Measurements from ENCODE around the gene UTP14C.
A peak's percentile ranks its signal among the peaks of the same experiment; 100 is the strongest.

The UTP14C gene

DNA sequence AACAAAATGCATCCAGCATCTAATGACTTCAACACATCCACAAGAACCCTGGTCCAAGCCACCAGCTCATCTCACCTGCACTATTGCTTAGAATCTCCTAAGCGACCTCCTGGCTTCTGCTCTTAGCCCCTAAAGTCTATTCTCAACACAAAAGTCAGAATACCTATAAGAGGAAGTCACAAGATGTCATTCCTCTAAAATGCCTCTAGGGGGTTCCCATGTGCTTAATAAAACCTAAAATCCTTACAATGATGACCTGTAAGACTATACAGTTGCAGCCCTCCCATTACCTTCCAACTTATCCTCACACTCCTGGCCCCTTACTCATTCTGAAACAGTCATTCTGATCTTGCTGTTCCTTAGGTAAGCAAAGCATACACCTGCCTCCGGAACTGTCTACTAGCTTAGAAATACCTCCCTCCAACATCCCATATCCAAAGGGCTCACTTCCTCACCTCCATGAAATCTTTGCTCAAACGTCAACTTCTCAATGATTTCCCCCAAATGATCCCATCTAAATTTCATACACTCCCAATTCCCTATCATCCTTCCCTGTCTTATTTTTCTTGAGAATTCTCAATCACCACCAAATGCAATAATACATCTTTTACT lies 23.3 kb upstream of the UTP14C start:
- Mint-ChIP-seq H3K36me3 (ENCODE audit: low read depth) (peaks cover 2% of the 10 kb centered on the region), H3K4me1 (peaks cover 48% of the 10 kb centered on the region), H3K27me3 (ENCODE audit: low read depth) (peaks cover 11% of the 10 kb centered on the region), H3K9me3 (no peaks in the 10 kb centered on the region), H3K27ac (peak overlapping the region in 2 of 3 experiments; percentile 27 to 59), H3K4me3 (no peak overlapping the region)
- TF ChIP-seq CTCF (IDR thresholded peaks at IDR 0.05; ENCODE audit: unreplicated experiment in 3 of 3): peak; percentile 53 to 68 (median 61)

DNA sequence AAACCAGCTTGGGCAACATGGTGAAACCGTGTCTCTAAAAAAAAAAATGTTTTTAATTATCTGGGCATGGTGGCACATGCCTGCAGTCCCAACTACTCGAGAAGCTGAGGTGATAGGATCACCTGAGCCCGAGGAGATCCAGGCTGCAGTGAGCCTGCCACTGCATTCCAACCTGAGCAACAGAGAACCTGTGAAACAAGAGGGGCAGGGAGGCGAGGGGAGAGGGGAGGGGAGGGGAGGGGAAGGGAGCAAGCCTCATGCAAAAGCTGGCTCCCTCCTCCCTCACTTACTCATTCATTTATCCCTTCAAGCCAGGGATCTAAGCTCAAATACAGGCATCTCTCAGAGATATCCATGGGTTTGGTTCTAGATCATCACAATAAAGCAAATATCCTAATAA lies 22.1 kb upstream of the UTP14C start:
- Mint-ChIP-seq H3K9me3 (no peaks in the 10 kb centered on the region), H3K27me3 (ENCODE audit: low read depth) (peaks cover 5% of the 10 kb centered on the region), H3K36me3 (ENCODE audit: low read depth) (peaks cover 7% of the 10 kb centered on the region), H3K4me1 (peaks cover 40% of the 10 kb centered on the region), H3K27ac (no peak overlapping the region), H3K4me3 (no peak overlapping the region)
- no peak for TF ChIP-seq CTCF (IDR thresholded peaks at IDR 0.05; ENCODE audit: unreplicated experiment in 3 of 3)

- H3K36me3 Mint-ChIP-seq (ENCODE audit: low read depth): peaks cover 7% of the 10 kb centered on the region
- TF ChIP-seq CTCF (IDR thresholded peaks at IDR 0.05; ENCODE audit: unreplicated experiment in 3 of 3): no peak
- peaks cover 28% of the 10 kb centered on the region for H3K4me1 Mint-ChIP-seq
- H3K4me3 Mint-ChIP-seq: no peak overlapping the region
- peaks cover 5% of the 10 kb centered on the region for H3K27me3 Mint-ChIP-seq (ENCODE audit: low read depth)
- peak overlapping the region in 2 of 3 experiments; percentile 25 to 85 for H3K27ac Mint-ChIP-seq
- H3K9me3 Mint-ChIP-seq: no peaks in the 10 kb centered on the region
Measured at GRCh38 chr13:52003541-52003940, 20.9 kb upstream of the UTP14C start.

GRCh38 chr13:52004511-52005170 lies 19.9 kb upstream of the UTP14C start:
- Mint-ChIP-seq H3K27me3 (ENCODE audit: low read depth) (peaks cover 3% of the 10 kb centered on the region), H3K36me3 (ENCODE audit: low read depth) (peaks cover 7% of the 10 kb centered on the region), H3K9me3 (no peaks in the 10 kb centered on the region), H3K4me1 (peaks cover 17% of the 10 kb centered on the region), H3K4me3 (no peak overlapping the region), H3K27ac (peak overlapping the region in 1 of 3 experiments; percentile 35)
- no peak for TF ChIP-seq CTCF (IDR thresholded peaks at IDR 0.05; ENCODE audit: unreplicated experiment in 3 of 3)

- Mint-ChIP-seq H3K9me3 (no peaks in the 10 kb centered on the region), H3K4me1 (peaks cover 17% of the 10 kb centered on the region), H3K27me3 (ENCODE audit: low read depth) (no peaks in the 10 kb centered on the region), H3K4me3 (no peak overlapping the region), H3K27ac (no peak overlapping the region), H3K36me3 (ENCODE audit: low read depth) (peaks cover 7% of the 10 kb centered on the region)
- TF ChIP-seq CTCF (IDR thresholded peaks at IDR 0.05; ENCODE audit: unreplicated experiment in 3 of 3): no peak
Measured at GRCh38 chr13:52005841-52006522, 18.5 kb upstream of the UTP14C start.
